GM10847 (cell line): ENCODE measurements around the gene NOTUM.

ENCODE experiments used
- POLR2A ChIP-seq: IDR thresholded peaks from 2 replicates; pipeline ENCODE4 v1.6.1; 2011; ENCODE audit not compliant: insufficient read length; ENCODE audit errors: extremely low read depth

The NOTUM gene

DNA sequence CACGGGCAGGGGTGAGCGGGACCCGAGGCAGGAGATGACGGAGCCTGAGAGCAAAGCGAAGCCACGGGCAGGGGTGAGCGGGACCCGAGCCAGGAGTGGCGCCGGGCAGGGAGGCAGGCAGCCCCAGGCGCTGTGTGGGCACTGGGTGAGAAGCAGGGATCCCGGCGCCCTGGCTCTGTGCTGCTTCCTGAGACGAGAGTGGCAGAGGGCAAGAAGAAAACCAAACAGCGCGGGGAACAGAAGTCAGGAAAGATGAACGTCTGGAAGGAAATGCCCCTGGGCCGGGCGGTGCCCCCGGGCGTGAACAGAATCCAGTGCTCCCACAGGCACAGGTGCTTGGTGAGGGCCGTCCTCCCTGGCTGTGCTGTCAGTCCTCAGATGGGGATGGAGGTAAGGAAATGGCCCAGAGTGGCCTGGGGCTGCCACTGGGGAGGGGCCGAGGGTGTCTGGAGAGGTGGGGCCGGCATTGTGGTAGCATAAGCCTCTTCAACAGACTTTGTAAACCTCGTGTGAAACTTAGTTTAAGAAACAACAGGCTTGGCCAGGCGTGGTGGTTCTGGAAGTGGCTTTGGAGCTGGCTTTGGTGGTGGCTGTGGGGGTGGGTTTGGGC, 26.3 kb upstream of the NOTUM start:
- TF ChIP-seq POLR2A, result no peak

DNA sequence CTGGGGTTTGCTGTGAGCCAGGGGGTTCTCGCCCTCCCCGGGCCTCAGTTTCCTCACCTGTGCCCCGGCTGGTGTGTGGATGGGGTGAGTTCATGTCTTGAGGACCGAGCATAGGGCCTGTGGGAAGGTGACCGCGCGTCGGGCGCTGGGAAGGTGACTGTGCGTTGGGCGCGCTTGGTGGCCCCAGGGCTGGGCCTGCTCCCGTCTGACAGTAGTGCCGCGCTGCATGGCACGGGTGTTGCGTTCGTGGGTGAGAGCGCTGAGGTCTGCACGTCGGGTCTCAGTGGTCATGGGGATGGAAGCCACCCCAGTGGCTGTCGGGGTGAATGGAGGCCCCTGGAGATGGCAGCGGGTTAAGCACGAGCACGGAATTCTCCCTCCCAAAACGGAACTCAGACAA, 25.6 kb upstream of the NOTUM start:
- TF ChIP-seq POLR2A, result no peak

DNA sequence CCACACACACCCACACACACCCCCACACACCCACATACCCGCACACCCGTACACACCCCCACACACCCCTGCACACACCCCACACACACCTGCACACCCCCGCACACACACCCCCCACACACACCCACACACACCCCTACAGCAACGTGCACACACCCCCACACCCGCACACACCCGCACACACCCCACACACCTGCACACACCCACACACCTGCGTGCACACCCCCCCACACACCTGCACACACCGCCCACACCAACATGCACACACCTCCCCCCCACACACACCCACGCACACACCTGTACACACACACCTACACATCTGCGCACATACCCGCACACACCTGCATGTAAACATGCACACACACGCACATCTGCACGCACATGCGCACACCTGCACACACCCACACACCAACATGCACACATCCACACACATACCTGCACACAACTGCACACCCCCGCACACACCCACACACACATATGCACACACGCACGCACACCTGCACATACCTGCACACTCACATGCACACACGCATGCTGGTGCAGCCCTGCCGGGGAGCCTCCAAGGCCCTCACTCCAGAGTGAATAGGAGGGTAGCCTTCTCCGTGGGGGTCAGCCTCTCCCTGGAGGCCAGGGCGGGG, 23.9 kb upstream of the NOTUM start:
- no peak for TF ChIP-seq POLR2A

DNA sequence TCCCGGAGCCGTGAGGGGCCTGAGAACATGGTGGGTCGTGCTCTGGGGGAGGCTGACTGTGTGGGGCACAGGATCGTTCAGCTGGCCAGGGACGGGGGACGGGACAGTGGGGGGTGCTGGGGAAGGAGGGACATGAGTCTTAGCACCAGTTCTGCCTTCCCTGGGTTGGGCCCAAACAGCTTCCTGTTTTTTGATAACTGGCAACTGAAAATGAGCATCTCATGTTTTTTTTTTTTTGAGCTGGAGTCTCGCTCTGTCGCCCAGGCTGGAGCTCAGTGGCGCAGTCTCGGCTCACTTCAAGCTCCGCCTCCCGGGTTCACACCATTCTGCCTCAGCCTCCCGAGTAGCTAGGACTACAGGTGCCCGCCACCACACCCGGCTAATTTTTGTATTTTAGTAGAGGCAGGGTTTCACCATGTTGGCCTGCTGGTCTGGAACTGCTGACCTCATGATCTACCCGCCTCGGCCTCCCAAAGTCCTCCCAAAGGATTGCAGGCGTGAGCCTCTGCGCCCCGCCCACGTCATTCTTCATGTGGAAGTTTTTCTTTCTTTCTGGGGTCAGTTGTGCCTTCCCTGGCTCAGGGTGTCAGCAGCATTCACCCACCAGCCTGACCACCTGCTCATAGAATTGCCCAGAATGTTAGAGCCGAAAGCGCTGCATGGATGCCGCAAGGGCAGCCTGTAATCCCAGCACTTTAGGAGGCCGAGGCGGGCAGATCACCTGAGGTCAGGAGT, 22.8 kb upstream of the NOTUM start:
- no peak for TF ChIP-seq POLR2A

DNA sequence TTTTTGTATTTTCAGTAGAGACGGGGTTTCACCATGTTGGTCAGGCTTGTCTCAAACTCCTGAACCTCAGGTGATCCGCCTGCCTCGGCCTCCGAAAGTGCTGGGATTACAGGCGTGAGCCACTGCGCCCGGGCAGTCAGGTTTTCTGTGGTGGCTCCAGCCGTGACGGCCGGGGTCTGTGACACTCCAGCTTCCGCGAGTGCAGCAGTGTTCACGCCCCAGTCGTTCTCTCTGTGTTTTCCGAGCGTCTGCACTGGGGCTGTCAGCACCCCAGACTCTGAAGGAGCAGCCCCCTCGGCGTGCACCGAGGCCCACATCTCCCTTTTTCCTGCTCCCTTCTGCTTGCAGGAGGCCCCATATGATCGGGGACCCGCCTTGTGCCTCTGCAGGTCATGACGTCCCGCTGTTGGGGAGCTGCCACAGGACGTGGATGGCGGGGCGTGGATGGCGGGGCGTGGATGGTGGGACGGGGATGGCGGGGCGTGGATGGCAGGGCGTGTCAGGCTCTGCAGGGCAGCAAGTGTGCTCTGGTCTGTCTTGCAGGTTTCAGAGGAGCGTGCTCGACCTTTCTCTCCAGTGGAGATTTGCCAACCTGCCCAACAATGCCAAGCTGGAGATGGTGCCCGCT, 22.1 kb upstream of the NOTUM start:
- no peak for TF ChIP-seq POLR2A

DNA sequence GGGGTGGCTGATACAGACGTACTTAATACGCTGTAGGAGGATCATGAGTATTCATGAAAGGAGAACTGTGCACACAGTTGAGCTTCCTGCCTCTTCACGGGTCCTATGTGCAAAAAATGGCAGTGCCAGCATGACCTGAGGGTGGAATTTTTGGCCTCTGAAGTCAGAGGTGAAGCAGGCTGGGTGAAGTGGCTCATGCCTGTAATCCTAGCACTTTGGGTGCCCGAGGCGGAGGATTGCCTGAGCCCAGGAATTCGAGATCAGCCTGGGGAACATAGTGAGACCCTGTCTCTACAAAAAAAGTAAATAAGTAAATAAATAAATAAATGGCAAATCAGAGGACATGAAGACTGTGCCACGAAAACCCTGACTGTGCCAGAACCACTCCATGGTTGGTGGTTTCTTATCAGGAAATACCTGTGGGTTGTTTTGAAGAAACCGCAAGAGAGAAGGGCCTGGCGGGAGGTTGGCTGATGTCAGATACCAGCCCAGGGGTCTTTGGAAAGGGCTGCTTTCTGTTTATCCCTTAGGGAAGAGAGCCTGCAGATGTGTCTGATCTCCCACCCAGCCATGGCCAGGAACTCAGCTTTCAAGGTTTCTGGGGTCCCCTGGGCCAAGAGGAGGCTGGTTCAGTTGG, 19.8 kb upstream of the NOTUM start:
- TF ChIP-seq POLR2A, result no peak

DNA sequence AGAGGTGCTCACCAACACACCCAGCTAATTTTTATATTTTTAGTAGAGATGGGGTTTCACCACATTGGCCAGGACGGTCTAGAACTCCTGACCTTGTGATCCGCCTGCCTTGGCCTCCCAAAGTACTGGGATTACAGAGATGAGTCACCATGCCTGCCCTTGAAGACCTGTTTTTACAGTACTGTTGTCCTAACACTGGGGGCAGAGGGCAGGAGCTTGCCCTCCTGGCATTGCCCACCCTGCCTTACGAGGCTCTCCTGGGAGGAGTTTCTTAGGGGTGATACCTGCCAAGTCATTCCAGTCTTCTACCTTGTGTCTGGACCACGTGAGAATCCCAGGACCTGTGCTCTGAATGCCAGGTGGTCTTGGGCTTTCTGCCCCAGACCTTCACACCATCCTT, 19.1 kb upstream of the NOTUM start:
- no peak for TF ChIP-seq POLR2A

DNA sequence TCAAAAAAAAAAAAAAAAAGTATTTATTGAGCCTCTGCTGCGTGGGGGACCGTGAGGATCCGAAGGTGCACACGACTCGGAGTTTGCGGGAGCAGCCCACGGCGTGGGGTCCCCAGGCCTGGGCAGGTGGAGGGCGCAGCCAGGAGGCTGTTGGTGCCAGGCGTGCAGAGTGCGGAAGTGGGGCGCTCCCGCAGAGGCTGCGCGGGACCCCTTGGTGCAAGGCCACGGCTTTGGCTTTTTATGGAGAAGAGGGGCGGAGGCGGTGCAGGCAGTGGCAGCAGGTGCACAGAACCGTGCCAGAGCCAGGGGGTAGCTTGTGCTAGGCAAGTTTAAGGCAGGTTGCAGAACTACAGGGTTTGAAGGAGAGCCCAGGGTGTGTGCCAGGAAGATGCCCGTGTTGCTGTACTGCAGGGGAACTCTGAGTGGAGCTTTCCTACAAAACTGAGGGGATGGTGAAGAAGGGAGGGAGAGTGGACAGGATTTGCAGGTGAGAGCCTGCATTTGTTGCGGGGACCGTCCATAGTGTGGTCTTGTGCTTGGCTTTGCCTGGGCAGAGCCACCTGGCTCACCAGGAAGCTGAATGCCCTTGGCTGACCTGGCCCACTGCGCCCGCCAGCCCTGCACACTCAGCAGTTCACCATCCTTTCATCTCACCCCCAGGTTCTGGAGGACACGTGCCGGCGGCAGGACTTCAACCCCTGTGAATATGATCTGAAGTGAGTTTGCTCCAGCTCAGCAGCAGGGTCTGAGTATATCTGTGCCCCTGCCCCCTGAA, 17.7 kb upstream of the NOTUM start:
- no peak for TF ChIP-seq POLR2A

DNA sequence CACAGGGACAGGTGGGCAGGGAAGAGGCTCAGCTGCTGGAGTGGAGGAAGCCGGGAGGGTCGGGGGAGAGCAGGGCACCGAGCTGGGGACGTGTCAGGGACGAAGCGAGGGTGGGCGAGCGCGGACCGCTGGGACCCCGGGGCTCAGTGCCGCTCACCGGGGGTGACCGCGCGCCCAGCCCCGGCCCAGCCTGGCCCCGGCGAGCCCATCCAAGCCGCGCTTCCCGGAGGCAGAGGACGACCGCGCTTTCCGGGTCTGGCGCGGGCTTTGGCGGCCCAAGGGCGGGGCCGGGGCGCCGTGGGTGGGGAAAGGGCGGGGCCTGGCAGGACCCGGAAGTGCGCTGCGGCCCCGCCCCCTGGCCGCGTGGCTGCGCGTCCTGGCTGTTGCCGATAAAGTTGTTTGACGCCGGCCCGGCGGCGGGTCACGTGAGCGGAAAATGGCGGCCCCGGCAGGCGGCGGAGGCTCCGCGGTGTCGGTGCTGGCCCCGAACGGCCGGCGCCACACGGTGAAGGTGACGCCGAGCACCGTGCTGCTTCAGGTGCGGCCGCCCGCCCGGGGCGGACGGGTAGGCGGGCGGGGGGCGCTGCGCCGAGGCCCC, 16.3 kb upstream of the NOTUM start, which contains the start of gene ASPSCR1:
TSS of gene ASPSCR1 (plus strand) at position 419 of the 598 bp plus-strand sequence. CDS start at position 437, 18 bp downstream.
- peak; percentile 96 for TF ChIP-seq POLR2A

DNA sequence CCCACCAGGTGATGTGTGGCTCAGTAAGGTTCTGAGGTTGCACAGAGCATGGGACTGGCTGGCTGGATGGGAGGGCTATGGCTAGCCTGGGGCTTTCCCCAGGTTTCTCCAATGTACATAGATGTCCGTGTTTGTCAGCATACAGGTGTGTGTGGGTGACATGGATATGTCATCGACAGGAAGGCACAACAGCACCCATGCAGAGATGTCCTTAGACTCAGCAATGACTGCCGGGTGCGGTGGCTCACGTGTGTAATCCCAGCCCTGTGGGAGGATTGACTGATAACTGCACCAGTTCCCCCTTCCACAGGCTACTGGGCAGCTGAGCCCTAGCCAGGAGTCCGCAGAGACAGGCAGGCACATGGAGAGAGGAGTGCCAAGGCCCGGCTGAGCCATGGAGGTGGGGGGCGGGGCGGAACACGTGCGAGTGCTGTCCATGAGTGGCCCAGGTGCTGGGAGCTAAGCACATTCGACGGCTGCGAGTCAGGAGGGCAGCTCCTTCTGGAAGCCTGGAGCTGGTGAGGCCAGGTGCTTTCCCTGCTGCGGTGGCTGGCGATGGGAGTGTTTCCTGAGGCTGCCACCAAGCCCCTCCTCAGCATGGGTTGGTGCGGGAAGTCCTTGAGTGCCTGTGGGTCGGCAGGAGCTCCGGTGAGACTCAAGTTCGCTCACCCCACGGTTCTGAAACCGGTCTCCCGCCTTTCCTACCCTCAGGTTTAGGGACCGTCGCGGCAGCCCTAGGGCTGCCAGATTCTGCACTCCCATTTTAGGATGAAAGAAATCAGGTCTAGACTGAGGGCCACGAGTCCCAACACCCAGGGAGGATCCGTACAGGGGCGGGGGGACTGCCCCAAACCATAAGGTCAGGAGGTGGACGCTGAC, 15.6 kb upstream of the NOTUM start:
- TF ChIP-seq POLR2A, result no peak

DNA sequence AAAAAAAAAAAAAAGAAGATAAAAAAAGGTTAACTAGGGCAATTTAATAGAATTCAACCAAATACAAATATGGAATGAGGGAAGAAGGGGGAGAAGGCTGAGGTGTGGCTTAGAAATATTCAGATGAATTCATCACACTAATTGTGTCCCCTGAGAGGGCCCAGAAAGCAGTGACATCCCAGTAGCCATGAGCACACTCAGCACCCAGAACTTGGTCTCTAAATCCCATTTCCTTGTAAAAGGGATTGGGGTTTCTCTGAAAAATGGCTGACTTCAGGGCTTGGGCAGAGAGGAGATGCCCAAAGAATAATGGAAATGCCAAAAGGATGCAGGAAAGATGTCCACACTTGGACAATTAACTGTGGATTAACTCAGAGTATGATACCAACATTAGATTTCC, 12.4 kb upstream of the NOTUM start:
- TF ChIP-seq POLR2A, result no peak

DNA sequence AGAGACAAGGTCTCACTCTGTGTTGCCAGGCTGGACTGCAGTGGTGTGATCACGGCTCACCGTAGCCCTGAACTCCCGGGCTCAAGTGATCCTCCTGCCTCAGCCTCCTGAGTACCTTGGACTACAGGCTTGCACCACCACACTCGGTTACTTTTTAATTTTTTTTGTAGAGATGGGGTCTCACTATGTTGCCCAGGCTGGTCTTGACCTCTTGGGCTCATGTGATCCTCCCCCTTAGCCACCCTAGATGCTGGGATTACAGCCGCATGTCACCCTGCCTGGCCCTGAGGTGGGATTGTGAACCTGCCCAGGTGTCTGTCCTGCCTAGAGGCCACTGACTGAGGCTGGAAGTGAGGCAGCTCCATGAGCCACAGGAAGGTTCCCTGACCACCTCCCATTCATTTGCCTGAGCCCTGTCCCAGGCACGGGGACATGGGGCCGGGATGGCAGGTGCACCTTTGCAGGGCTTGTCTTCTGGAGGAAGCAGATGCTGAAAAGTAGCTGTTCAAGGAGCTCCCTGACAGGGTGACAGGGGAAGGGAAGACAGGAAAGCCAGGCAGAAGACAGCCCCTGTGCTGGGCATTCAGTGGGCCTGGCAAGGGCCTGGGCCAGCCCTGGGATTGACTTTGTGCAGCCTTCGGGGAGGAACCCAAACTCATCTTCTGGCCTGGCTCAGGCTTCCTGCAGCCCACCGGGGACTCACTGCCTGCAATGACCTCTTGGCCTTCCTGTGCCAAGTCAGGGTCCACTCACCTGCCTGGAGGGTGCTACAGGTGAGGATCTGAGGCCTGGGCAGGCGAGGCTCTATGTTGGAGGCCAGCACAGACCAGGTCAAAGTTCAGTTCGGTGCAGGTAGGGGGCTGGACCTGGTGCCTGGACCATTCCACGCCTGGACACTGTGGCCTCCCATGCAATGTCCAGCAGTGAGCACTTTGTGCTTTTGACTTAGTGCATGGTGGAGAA, 8.1 kb upstream of the NOTUM start:
- TF ChIP-seq POLR2A, result no peak
